Measurements from ENCODE around the gene LEF1. TPM values are rescaled to one million over a fixed set of nuclear protein-coding genes. Genes with fewer than 3 reads are reported as not detected.

The LEF1 gene
- total and polyA plus RNA-seq, 2 donors (not counting 3 experiments of a cell fraction or from before 2014, with no cell fraction given): 0.46 TPM; not detected in 1

DNA sequence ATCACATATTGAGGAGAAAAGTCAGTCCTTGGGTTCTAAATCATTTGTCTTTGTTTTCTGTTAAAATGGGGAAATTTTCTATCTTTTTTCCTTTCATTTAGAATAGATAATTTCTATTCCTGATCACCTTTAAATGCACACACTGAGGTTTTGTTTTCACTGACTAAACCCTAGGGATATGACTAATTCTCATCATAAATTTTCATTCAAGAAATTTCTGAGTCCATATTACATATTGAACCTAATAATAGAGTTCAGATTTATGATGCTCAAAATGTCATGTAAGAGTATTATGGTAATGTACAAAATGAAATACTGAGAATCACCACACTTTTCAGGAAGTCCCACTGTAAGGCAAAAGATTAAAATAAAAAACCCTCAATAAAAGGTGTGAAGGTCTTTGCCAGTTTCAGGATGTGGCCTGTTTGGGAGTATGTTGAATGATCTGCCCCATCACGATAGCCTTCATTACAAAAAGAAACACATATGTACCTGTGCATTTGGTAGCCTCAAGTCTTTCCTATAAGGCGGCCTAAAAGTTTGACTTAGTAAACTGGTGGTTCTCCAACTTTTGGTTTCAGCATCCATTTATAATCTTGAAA lies 49.4 kb downstream of the LEF1 start:
- dilution Hi-C loops (cut with MboI; ENCODE audit: extremely low pct_ligation_motif_present, low sequenced_read_pairs) (no loop called here), intact Hi-C loops (cut with micrococcal nuclease) (no loop called here)
- no peak for TF ChIP-seq POLR2AphosphoS5 (IDR thresholded peaks at IDR 0.05; ENCODE audit: insufficient read depth, low read depth, low read length)
- TF ChIP-seq, protein P1, sequence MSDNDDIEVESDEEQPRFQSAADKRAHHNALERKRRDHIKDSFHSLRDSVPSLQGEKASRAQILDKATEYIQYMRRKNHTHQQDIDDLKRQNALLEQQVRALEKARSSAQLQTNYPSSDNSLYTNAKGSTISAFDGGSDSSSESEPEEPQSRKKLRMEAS (IDR thresholded peaks at IDR 0.05; ENCODE audit: insufficient read depth, insufficient read length): no peak
- TF ChIP-seq POLR2A (IDR thresholded peaks at IDR 0.05; ENCODE audit: low read depth, low read length): no peak
- DNase-seq (ENCODE audit: low read depth, low spot score) (no peak), FAIRE-seq (no peak)
- H2AFZ ChIP-seq (ENCODE audit: low read depth, low read length): no peak overlapping the region
- H3K9me3 ChIP-seq (replicated peaks; ENCODE audit: control insufficient read depth, insufficient read depth, low read length): no peaks in the 10 kb centered on the region
- no TSS peak for BruUV-seq (replicated peaks)
- H3K27ac ChIP-seq (ENCODE audit: insufficient read depth, low read depth, low read length): no peak overlapping the region
- peaks cover 1 to 2% of the 10 kb centered on the region in 2 experiments for H3K27me3 ChIP-seq (ENCODE audit: control insufficient read depth in 2 of 2, insufficient read depth in 2 of 2, low read length in 2 of 2)
- no peak overlapping the region for H3K9ac ChIP-seq (replicated peaks; ENCODE audit: extremely low read depth, insufficient read depth, low read length)
- no peaks in the 10 kb centered on the region for H3K4me1 ChIP-seq (ENCODE audit: control insufficient read depth, extremely low read depth, insufficient read depth, low read length)
- no peaks in the 10 kb centered on the region for H3K9me1 ChIP-seq (replicated peaks; ENCODE audit: control insufficient read depth, extremely low read depth, insufficient read depth, low read length)
- CTCF ChIA-PET: interaction anchor here (2.0 kb wide), 1 partner anchor 11 kb away, joined by 5 read pairs; no protein-coding TSS in a partner anchor
- H4K20me1 ChIP-seq (replicated peaks; ENCODE audit: control insufficient read depth, extremely low read depth, insufficient read depth, low read length): no peaks in the 10 kb centered on the region
- no peaks in the 10 kb centered on the region for H3K79me2 ChIP-seq (ENCODE audit: control insufficient read depth, insufficient read depth, low read length)
- H3K36me3 ChIP-seq (ENCODE audit: control insufficient read depth in 2 of 2, extremely low read depth in 1 of 2, insufficient read depth in 2 of 2, low read length in 2 of 2): no peaks in the 10 kb centered on the region
- POLR2A ChIA-PET: no interaction called here
- H3K4me3 ChIP-seq (replicated peaks in 1 of 3; ENCODE audit: insufficient read depth in 1 of 3, low read depth in 1 of 3, low read length in 3 of 3): no peak overlapping the region
- no peak overlapping the region for H3K4me2 ChIP-seq (ENCODE audit: insufficient read depth, low read length)

DNA sequence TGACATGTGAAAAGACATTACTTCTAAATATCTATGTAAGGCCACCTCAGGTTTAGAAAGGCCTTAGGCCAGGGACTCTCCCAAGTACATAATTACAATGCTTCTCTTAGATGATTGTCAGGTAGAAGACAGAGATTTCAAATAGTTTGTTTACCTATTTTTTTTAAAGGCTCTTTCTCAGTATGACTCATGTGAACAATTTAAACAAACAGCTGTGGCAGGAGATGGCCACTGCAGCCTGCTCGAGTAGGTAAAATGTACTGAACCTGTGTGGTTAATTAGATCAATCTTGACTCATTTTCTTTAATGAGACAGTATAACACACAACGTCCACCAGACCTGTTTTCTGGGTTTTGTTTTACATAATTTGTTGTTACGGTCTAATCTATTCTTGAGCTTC lies 50.2 kb downstream of the LEF1 start:
- Histone ChIP-seq H3K79me2 (ENCODE audit: control insufficient read depth, insufficient read depth, low read length) (no peaks in the 10 kb centered on the region), H3K4me3 (replicated peaks in 1 of 3; ENCODE audit: insufficient read depth in 1 of 3, low read depth in 1 of 3, low read length in 3 of 3) (no peak overlapping the region), H3K9me1 (replicated peaks; ENCODE audit: control insufficient read depth, extremely low read depth, insufficient read depth, low read length) (no peaks in the 10 kb centered on the region), H4K20me1 (replicated peaks; ENCODE audit: control insufficient read depth, extremely low read depth, insufficient read depth, low read length) (no peaks in the 10 kb centered on the region), H3K4me2 (ENCODE audit: insufficient read depth, low read length) (no peak overlapping the region), H3K4me1 (ENCODE audit: control insufficient read depth, extremely low read depth, insufficient read depth, low read length) (no peaks in the 10 kb centered on the region), H3K27me3 (ENCODE audit: control insufficient read depth in 2 of 2, insufficient read depth in 2 of 2, low read length in 2 of 2) (peaks cover 1 to 2% of the 10 kb centered on the region in 2 experiments), H3K27ac (ENCODE audit: insufficient read depth, low read depth, low read length) (no peak overlapping the region), H3K9ac (replicated peaks; ENCODE audit: extremely low read depth, insufficient read depth, low read length) (no peak overlapping the region), H3K36me3 (ENCODE audit: control insufficient read depth in 2 of 2, extremely low read depth in 1 of 2, insufficient read depth in 2 of 2, low read length in 2 of 2) (no peaks in the 10 kb centered on the region), H3K9me3 (replicated peaks; ENCODE audit: control insufficient read depth, insufficient read depth, low read length) (no peaks in the 10 kb centered on the region), H2AFZ (ENCODE audit: low read depth, low read length) (no peak overlapping the region)
- DNase-seq (ENCODE audit: low read depth, low spot score) (no peak), FAIRE-seq (no peak)
- no TSS peak for BruUV-seq (replicated peaks)
- ChIA-PET POLR2A (no interaction called here), CTCF (interaction anchor here (2.0 kb wide), 1 partner anchor 12 kb away, joined by 5 read pairs; no protein-coding TSS in a partner anchor)
- intact Hi-C loops (cut with micrococcal nuclease) (no loop called here), dilution Hi-C loops (cut with MboI; ENCODE audit: extremely low pct_ligation_motif_present, low sequenced_read_pairs) (no loop called here)
- TF ChIP-seq, protein P1 (IDR thresholded peaks at IDR 0.05; ENCODE audit: insufficient read depth, insufficient read length): no peak
- TF ChIP-seq MYC (IDR thresholded peaks at IDR 0.05; ENCODE audit: low read depth, low read length) (no peak), JUN (IDR thresholded peaks at IDR 0.05; ENCODE audit: borderline replicate concordance, insufficient read depth, insufficient read length, low read depth) (no peak), FOS (IDR thresholded peaks at IDR 0.05; ENCODE audit: borderline replicate concordance, insufficient read depth, low read length) (no peak), POLR2AphosphoS5 (IDR thresholded peaks at IDR 0.05; ENCODE audit: insufficient read depth, low read depth, low read length) (no peak), EZH2 (IDR thresholded peaks at IDR 0.05; ENCODE audit: borderline replicate concordance, low read depth, low read length, severe bottlenecking) (no peak), POLR2A (IDR thresholded peaks at IDR 0.05; ENCODE audit: low read depth, low read length) (no peak), GATA2 (IDR thresholded peaks at IDR 0.05; ENCODE audit: insufficient read depth, insufficient read length, low read depth, low read length) (no peak)
- TF ChIP-seq, protein P2, sequence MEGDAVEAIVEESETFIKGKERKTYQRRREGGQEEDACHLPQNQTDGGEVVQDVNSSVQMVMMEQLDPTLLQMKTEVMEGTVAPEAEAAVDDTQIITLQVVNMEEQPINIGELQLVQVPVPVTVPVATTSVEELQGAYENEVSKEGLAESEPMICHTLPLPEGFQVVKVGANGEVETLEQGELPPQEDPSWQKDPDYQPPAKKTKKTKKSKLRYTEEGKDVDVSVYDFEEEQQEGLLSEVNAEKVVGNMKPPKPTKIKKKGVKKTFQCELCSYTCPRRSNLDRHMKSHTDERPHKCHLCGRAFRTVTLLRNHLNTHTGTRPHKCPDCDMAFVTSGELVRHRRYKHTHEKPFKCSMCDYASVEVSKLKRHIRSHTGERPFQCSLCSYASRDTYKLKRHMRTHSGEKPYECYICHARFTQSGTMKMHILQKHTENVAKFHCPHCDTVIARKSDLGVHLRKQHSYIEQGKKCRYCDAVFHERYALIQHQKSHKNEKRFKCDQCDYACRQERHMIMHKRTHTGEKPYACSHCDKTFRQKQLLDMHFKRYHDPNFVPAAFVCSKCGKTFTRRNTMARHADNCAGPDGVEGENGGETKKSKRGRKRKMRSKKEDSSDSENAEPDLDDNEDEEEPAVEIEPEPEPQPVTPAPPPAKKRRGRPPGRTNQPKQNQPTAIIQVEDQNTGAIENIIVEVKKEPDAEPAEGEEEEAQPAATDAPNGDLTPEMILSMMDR (IDR thresholded peaks at IDR 0.05; ENCODE audit: extremely low read depth in 1 of 2, insufficient read depth in 1 of 2, low read depth in 1 of 2, low read length in 2 of 2): no peak

Data from endothelial cell of umbilical vein (primary cell).